GM21717 (cell line): ENCODE measurements around the gene CYRIA.

ENCODE experiments used
- ATAC-seq: cut with Tn5 transposase; IDR thresholded peaks from one replicate; pipeline ENCODE4 v1.9.1; 2021; ENCODE audit warnings: mild to moderate bottlenecking, moderate library complexity; ENCODE audit not compliant: unreplicated experiment

CYRIA gene

DNA sequence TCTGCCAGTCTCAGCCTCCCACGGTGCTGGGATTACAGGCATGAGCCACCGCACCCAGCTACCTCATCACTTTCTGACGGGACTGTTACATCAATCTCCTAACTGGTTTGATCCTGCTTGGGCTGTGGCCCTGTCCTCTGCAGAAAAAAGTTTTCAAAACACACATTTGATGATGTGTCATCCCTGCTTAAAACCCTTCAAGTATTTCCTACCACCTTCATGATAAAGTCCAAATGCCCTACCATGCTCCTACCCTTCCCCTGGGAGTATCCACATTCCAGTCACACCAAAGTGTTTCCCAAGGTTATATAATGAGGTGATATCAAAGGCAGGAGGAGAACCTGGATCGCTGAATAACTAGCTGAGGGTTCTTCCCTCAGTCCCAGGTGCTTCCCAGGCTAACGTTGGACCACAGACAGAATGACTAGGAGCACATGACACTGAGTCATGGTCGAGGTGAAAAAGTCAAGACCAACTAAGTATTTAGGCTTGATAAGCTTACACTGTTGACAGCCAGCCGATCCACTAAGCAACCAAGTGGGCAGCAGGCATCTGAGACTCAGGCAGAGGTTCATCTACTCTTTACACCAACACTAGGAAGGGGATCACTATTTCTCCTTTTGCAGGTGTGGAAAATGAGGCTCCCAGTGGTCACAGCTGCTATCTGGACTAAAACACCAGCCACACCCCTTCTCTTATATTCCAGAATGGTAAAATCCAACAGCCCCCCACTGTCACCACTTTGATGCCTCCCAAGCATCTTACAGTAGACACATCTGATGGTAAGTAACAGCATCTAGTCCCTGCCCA, 31.8 kb downstream of the CYRIA start:
- no peak for ATAC-seq

DNA sequence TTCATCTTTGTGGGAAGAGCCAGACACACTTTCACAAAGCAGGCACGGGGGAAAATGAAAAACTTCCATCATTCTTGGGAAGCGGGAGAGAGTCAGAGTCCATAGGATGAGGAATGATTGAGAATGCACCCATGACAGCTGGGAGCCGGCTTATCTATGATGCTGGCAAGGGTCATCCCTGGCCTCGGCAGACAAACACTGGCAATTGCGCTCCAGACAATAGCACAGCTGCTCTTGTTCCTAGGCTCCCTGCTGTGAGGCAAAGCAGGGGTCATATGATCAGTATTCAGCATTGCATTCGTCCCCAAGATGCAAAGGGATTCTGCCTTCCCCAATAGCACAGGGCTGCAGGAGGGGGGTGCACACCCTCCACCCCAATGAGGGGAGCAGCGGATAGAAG, 33.0 kb downstream of the CYRIA start:
- no peak for ATAC-seq

DNA sequence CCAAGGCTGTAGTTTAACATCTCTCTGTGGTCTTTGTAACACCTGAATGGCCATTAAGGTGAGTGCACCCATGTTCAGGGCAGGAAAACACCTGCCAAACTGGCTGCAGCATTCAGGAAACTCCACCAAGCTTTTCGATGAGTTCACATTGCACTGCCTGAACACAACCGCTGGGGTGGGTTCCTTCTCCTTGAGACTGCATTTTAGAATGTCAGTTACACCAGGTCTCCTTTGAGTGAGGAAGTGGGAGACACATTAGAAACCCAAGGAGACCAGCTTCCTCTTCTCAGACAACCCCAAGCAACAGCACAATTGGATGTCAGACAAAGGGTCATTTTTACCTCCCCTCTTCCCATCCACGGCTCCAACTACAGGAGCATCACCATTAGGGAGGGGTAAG, 35.2 kb downstream of the CYRIA start:
- ATAC-seq = no peak

DNA sequence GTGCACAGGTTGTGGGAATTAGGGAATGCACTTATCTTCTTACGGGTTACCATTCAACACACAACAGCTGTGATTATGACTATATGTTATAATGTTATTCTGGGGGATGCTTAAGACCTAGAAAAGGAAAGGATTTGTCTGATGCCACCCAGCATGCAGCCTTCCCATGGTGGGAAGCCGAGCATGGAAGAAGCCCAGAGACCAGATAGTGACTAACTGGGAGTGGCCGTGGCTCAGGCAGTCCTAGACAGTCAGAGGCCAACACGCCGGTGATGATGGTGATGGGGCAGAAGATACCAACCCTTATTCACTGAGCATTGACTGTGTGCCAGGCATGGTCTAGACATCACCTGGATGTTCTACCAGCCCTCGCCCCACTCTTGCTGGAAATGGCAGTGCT, 35.9 kb downstream of the CYRIA start:
- ATAC-seq = no peak

DNA sequence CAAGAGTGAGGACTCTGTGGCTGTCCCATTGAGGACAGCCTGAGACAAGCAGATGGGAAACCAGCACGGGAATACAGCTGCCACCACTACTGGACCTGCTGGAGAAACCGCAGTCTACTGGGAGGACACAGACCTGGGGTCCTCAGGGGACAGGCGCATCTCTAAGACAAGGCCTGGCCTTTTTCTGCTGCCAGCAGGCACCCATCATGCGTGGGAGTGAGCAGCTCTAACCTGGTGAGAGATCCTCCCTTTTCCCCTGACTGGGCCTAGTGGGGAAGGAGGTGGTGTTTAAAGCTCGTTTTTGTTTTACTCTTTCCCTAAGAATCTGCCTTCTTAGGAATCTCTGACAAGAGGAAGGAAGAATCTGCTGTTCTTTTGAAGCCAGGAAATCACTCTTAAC, 36.6 kb downstream of the CYRIA start:
- no peak for ATAC-seq

DNA sequence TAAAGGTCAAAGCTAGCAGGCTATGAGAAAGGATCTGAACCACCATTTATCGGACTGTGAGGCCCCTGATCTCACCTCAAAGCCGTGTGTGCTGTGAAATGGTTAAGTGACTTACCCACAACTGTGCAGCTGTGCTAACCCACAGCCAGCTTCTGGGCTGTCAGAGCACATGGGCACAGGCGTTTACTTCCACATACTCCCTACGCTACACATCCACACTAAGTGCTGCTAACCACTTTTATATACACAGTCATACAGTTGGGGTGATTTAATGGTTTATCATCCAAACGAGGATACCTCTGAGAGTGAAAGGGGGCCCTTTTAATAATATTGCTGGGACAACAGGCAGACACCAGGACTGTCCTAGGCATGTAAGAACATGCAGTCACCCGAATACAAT, 37.3 kb downstream of the CYRIA start:
- ATAC-seq = no peak

DNA sequence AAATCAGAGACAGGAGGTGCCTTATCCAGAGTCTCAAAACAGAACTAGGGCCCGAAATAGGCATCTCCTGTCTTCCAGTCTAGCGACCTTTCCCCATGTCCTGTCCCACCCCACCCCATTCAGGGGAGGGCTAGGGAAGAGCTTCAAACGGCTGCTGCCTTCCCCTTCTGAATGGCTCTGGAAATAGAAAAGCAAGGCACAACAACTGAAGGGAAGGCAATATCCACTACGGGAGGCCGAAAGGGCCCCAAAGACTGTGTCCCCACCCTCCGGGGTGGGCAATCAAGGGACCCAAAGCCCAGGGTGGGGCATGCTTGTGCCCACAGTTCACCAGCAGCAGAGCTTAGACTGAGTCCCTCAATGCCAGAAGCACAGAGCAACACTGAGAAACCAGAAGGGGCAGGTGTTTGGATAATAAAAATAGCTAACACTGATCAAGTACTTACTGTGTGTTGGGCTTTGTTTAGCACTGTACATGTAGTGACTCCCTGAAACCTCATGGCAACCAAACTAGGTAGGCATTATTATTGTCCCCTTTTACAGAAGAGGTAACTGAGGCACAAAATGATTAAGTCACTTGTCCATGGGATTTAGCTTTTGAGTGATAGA, 38.5 kb downstream of the CYRIA start:
- no peak for ATAC-seq

DNA sequence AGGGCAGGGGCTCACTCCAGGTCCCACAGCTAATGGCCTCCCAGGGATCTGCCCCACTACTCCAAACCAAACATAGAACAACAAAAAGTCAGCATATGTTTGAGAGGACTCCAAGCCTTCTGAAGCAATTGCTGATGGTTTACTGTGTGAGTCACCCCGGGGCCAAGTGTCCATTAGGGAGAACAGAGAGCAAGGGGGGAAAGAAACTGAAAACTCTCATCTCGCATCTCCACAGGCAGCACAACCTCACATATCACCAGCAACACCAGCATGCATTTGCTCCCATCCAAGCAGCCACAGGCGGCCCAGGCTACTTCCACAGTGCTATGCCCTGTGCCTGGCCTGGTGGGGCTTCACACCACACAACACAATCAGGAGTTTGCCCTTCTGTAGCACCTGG, 39.1 kb downstream of the CYRIA start:
- ATAC-seq = no peak

DNA sequence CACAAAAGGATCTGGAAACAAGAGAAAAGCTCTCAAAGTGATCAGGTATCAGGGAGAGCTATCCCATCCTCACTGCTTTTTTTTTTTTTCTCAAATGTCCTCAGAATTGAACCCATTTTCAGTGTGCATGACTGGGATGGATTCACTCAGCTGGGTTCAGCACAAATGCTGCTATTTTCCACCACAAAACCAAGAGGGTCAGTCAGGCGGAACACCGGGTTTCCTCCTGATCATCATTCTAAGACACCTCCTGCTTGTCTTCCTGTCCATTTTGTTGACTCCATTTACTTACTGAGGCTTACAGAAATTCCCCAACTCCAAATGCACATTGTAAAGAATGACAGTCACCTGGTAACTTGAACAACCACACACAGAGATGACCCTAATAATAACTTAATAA, 39.9 kb downstream of the CYRIA start:
- peak; percentile 66 for ATAC-seq

DNA sequence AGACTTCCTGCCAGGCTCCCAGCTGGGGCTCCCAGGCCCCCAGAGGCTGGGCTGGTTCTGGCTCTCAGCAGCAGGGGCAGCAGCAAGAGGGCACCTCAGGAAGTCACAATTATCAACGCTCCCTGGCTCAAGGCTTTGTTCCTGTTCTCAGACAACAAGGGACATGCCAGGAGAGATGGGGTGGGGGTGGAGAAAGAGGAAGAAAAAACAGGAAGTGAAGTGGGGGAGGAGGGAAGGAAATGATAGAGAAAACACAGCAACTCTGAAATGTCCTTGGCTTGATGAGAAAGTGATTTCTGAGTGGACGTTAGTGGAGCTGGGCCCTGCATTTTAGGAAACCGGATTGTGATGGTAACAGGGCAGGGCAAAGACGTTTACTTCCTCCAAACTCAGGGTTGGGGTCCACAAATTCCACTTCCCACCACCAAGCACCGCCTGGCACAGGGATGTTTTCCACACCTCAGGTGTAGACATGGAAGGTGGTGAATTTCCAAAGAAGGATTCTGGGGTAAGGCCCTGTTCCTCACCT, 40.4 kb downstream of the CYRIA start:
- ATAC-seq = no peak

DNA sequence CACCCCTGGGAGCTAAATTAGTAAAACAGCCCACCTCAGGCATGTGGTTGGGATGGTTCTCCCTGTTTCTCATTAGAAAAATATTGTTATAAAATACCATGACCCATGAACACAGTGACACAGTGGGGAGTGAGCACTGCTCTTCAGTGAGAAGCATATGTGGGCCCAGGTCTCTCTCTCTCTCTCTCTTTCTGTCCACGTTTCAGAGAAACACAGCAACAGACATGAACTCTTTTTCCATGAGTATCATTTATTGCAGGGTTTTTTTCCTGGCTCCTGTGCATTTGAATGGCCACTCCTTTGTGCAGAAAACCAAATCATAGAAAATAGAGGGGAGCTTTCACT, 41.2 kb downstream of the CYRIA start:
- no peak for ATAC-seq

DNA sequence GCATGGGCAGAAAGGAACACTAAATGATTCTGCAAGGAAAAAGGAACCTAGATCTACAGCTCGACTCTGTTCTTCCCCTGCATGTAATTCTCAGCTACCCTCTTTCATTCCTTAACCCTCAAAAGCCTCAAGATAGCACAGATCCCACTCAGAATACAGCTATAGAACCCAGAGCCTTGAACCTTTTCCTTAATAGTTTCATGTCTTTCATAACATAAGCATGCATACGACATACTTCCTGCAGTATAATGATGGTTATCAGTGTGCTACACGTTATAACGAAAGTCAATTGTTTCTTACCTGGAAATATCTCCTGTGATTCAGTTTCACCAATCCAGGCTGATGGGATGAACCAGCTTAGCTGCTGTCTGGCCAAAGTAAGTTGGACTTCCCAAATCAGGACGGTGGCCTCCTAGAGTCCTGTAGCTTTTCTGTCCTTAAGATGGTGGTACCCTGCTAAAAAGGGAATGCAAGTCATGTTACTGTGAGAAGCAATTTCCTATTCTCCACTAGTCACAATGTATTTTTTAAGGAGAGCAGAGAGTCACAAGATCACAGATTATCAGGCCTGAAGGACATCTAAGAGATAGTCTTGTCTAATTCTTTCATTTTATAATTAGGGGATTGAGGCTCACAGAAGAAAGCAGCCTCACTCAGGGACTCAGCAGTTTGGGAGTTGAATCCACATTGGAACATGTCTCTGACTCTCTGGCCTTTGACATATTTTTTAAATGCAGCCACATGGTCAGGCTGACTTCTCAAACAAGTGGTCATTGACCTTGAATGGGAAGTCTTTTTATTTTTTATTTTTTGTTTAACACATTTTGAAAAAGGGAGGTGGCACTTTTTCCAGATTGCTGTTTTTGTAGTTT, 41.8 kb downstream of the CYRIA start:
- no peak for ATAC-seq

DNA sequence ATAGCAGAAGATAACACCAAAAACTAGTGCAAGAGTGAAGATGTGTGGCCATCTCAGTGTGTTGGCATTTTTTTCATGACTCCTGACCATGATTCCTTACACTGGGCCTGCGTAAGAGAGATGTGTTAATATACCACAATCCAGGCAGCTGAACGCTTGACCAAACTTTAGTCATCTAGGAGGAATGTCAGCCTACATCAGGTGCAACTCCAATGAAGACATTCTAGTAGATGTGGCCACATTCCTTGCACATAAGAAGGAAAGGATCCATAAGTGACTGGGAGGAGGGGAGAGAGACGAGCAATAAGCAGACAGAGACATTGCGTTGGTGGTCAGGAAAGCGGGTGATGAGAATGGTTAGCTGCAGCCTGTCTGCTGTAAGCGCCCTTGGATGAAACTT, 42.6 kb downstream of the CYRIA start:
- no peak for ATAC-seq

DNA sequence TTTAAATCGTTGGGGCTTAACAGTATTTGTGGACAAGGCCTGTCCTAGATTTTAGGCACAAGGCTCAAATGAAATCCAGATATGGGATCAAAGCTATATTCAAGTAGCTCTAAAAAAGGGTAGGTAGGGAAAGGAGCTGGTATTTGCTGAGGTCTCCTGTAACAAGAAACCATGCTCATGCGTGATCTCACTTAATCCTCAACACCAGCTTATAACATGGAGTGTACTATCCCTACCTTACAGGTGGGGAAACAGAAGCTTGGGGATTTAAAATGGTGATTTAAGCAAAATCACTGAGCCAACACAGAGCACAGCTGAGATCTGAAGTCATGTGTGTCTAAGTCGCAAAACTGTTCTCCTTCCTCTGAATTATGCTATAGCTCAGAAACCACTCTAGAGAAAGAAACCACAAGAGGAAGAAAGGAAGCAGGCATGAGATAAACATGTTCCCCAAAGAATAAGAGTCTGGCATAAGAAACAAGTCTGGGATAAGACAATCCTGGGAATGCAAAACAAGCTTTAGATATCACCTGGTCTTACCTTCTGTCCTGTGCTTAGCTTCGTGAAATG, 43.1 kb downstream of the CYRIA start:
- no peak for ATAC-seq

DNA sequence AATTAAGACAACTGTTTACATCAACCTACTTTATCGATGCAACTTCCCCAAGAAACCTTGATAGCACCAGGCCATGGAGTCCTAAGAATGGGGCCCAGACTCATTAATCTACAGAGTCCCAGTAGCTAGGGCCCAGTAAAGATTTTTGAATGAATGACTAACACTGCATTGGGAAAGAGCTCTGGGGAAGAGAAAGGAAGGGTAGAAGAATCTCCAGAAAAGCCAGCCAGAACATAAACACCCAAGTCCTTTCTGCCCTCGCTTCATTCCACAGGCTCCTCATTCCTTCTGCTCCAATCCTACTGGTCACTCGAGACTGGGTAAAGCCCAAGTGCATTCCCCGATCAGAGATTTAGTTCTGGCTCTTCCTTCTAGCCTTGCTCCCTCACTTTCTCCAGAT, 44.3 kb downstream of the CYRIA start:
- no peak for ATAC-seq

DNA sequence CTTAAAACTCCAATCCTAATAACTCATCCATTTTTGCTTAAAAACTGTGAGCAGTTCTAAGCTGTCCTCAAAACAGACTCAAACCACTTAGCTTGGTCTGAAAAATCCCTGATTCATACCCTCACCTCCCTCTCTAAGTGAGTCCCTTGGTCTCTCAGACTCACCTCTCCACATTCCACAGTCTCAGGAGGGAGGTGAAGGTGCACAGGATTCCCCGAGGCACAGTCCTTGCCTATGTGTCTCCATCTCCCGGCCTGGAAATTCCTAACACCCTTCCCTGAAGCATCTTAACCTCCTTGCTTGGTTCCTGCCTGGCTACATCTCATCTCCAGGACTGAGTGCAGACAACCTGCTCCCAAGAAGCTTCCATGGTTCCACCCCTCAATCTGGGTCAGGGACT, 45.0 kb downstream of the CYRIA start:
- ATAC-seq = no peak

DNA sequence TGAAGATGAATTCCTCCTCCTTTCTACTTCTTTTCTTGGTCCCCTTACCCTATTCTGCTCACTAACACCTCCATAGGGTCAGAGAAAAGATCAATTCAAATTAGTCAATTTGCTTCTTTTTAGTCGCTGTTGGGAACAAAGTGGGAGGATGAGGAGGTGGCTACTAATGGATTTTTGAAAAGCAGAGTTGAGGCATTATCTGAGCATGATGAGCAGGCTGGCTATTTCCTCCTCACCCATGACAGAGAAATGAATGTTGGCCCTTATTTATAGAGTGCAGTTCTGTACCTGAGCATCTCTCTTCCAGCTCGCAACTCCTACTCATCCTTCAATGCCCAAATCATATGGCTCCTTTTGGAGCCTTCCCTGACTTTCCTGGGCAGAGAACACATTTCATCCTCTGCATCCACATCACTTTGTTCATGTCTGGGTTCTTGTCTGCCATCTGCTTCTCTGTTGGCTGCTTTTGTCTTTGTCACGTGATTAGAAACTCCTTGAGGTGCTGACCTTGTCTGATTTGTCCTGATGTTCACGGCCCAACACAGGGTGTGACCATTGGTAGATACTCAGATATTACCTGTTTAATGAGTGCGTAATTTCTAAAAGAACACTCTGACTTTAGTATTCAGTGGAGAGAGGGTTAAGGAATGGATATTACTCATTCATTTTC, 45.9 kb downstream of the CYRIA start:
- ATAC-seq = no peak

DNA sequence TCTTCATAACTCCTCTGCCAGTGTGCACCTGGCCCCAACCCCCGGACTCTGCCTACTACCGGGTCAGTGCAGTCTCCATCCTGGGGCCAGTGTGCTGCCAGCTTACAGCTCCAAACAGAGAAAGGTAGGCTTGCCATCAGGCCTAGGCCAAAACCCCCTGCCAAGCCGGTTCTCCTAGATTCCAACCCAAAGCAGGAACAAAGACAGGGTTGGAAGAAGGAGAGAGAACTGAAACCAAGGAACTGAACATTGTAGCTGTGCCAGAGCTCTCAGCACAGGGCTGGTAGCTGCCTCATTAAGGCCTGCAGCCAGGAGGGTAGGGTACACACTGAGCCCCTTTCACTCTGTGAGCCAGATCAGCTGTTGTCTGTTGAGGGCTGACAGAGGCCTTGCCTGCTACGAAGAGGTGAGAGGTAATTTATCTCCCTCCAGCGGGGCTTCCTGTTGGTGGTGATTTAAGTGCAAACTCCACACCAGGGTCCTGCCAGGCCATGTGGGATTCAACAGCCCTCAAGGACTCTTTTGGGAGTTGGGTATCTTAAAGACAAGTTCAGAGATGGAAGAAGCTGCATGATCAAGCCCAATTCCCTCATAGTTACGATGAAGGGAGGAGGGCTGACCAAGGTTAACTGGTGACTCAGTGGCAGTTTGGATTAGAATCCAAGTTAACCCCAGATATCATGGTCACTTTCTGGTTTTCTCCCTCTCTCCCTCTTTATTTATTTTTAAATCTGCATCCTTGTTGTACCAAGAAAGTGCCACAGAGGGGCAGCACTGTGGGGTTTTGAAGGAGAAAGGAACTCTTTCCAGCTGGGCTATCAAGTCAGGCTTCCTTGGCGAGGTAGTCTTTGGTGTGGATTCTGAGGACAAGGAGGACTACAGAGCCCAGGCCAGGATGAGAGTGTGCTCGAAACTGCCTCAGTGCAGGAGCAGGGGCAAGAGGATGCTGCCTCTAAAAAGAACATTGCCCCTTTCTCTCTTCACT, 48.1 kb downstream of the CYRIA start:
- ATAC-seq = no peak
